MM.1S (cell line): ENCODE data around the gene SYNGR1.

Source experiments
- DNase-seq: peaks from one replicate; pipeline ENCODE4 v3.0.0-alpha.2; 2015
- H2AFZ ChIP-seq: fragments of 300-600 bp; sonication (generic); 2 replicates; pipeline ENCODE4 v1.6.0; 2016; ENCODE audit warnings: antibody characterized with exemption, low read length
- H3F3A ChIP-seq: fragments of 300-600 bp; sonication (generic); 2 replicates; pipeline ENCODE4 v1.6.1; 2016; ENCODE audit warnings: mild to moderate bottlenecking, antibody characterized with exemption, low read length, moderate library complexity, mixed read lengths; ENCODE audit not compliant: insufficient read depth
- H3K27ac ChIP-seq: fragments of 300-600 bp; sonication (generic); 2 replicates; pipeline ENCODE4 v1.5.1; 2016; ENCODE audit warnings: mild to moderate bottlenecking, low read length
- H3K27me3 ChIP-seq: fragments of 300-600 bp; sonication (generic); replicated peaks from 2 replicates; pipeline ENCODE4 v1.6.0; 2016; ENCODE audit warnings: low read length; ENCODE audit not compliant: insufficient read depth
- H3K36me3 ChIP-seq: fragments of 300-600 bp; sonication (generic); replicated peaks from 2 replicates; pipeline ENCODE4 v1.6.1; 2016; ENCODE audit warnings: mild to moderate bottlenecking, low read length, mixed read lengths; ENCODE audit not compliant: insufficient read depth
- H3K4me1 ChIP-seq: fragments of 300-600 bp; sonication (generic); 2 replicates; pipeline ENCODE4 v1.6.1; 2016; ENCODE audit warnings: low read length, mixed read lengths
- H3K4me2 ChIP-seq: fragments of 300-600 bp; sonication (generic); 2 replicates; pipeline ENCODE4 v1.6.0; 2016; ENCODE audit warnings: low read depth, low read length
- H3K4me3 ChIP-seq: fragments of 300-600 bp; sonication (generic); 2 replicates; pipeline ENCODE4 v1.5.1; 2016; ENCODE audit warnings: low read length, mixed read lengths
- H3K79me2 ChIP-seq: fragments of 300-600 bp; sonication (generic); 2 replicates; pipeline ENCODE4 v1.6.1; 2016; ENCODE audit warnings: mixed run types, low read length, mixed read lengths
- H3K9ac ChIP-seq: fragments of 300-600 bp; sonication (generic); 2 replicates; pipeline ENCODE4 v1.6.1; 2016; ENCODE audit warnings: low read length, mixed read lengths
- H3K9me2 ChIP-seq: fragments of 300-600 bp; sonication (generic); replicated peaks from 2 replicates; pipeline ENCODE4 v1.6.1; 2016; ENCODE audit warnings: mild to moderate bottlenecking, low read length, mixed read lengths; ENCODE audit not compliant: insufficient read depth
- H3K9me3 ChIP-seq: fragments of 300-600 bp; sonication (generic); replicated peaks from 2 replicates; pipeline ENCODE4 v1.6.1; 2016; ENCODE audit warnings: mild to moderate bottlenecking, low read length, mixed read lengths; ENCODE audit not compliant: insufficient read depth
- H4K20me1 ChIP-seq: fragments of 300-600 bp; sonication (generic); 2 replicates; pipeline ENCODE4 v1.6.1; 2016; ENCODE audit warnings: mild to moderate bottlenecking, low read length, moderate library complexity, mixed read lengths; ENCODE audit not compliant: insufficient read depth
- EZH2 ChIP-seq: fragments of 300-600 bp; sonication (generic); optimal IDR thresholded peaks from 2 replicates; pipeline ENCODE3; 2017; ENCODE audit warnings: low read depth, mild to moderate bottlenecking, antibody characterized with exemption, low read length, mixed read lengths
- EZH2phosphoT487 ChIP-seq: fragments of 300-600 bp; sonication (generic); IDR thresholded peaks from 2 replicates; pipeline ENCODE4 v1.6.1; 2018; ENCODE audit warnings: antibody characterized with exemption, low read length
- TF ChIP-seq, protein P1 (sequence below): fragments of 300-600 bp; sonication (generic); IDR thresholded peaks from 2 replicates; pipeline ENCODE4 v1.5.1; 2016; ENCODE audit warnings: antibody characterized with exemption, low read length, mixed read lengths

Gene SYNGR1

DNA sequence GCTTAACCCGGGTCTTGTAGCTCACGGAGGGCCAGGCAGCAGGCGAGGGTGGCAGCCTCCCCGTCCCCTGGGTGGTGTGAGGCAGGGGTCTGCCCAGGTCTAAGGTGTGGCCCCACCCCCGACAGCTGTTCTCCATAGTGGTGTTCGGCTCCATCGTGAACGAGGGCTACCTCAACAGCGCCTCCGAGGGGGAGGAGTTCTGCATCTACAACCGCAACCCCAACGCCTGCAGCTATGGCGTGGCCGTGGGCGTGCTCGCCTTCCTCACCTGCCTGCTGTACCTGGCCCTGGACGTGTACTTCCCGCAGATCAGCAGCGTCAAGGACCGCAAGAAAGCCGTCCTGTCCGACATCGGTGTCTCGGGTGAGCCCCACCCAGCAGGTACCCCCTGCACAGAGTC, 24.4 kb downstream of the SYNGR1 start:
- H3K79me2 ChIP-seq, result no peaks in the 10 kb centered on the region
- H2AFZ ChIP-seq, result no peak overlapping the region
- no peak overlapping the region for H3K4me2 ChIP-seq
- no peaks in the 10 kb centered on the region for H3K4me1 ChIP-seq
- H4K20me1 ChIP-seq, result no peaks in the 10 kb centered on the region
- H3K36me3 ChIP-seq, result no peaks in the 10 kb centered on the region
- no peak for DNase-seq
- no peaks in the 10 kb centered on the region for H3K9me3 ChIP-seq
- TF ChIP-seq EZH2phosphoT487, result no peak
- TF ChIP-seq, protein P1, sequence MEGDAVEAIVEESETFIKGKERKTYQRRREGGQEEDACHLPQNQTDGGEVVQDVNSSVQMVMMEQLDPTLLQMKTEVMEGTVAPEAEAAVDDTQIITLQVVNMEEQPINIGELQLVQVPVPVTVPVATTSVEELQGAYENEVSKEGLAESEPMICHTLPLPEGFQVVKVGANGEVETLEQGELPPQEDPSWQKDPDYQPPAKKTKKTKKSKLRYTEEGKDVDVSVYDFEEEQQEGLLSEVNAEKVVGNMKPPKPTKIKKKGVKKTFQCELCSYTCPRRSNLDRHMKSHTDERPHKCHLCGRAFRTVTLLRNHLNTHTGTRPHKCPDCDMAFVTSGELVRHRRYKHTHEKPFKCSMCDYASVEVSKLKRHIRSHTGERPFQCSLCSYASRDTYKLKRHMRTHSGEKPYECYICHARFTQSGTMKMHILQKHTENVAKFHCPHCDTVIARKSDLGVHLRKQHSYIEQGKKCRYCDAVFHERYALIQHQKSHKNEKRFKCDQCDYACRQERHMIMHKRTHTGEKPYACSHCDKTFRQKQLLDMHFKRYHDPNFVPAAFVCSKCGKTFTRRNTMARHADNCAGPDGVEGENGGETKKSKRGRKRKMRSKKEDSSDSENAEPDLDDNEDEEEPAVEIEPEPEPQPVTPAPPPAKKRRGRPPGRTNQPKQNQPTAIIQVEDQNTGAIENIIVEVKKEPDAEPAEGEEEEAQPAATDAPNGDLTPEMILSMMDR, result no peak
- TF ChIP-seq EZH2, result no peak
- no peaks in the 10 kb centered on the region for H3K27me3 ChIP-seq
- no peak overlapping the region for H3K4me3 ChIP-seq
- H3K9ac ChIP-seq, result no peak overlapping the region
- no peak overlapping the region for H3K27ac ChIP-seq
- no peaks in the 10 kb centered on the region for H3K9me2 ChIP-seq
- no peaks in the 10 kb centered on the region for H3F3A ChIP-seq

DNA sequence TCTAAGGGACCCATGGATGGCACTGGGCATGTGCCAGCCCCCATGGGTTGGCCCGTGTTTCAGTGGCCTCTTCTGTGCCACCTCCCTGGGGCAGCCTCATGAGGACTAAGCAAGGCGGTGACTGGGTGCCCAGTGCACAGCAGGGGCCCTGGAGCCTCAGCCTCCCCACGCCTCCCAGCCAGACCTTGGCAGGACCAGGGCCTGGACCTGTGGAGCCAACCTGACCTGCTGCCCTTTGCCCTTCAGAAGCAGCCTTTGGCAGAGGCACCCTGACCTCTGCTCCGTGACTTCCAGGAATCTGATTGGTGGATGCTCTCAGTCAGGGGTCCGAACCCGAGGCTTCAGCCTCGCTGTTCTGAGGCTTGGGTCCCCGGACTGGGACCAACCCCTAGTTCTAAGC, 25.0 kb downstream of the SYNGR1 start:
- Histone ChIP-seq H3K9me3 (no peaks in the 10 kb centered on the region), H3K9ac (no peak overlapping the region), H3K27me3 (no peaks in the 10 kb centered on the region), H3K79me2 (no peaks in the 10 kb centered on the region), H2AFZ (no peak overlapping the region), H3K9me2 (no peaks in the 10 kb centered on the region), H3K4me3 (no peak overlapping the region), H3K27ac (no peak overlapping the region), H3K36me3 (no peaks in the 10 kb centered on the region), H4K20me1 (no peaks in the 10 kb centered on the region), H3K4me2 (no peak overlapping the region), H3K4me1 (no peaks in the 10 kb centered on the region), H3F3A (no peaks in the 10 kb centered on the region)
- no peak for DNase-seq
- TF ChIP-seq EZH2, result no peak
- TF ChIP-seq, protein P1, result no peak
- TF ChIP-seq EZH2phosphoT487, result no peak

DNA sequence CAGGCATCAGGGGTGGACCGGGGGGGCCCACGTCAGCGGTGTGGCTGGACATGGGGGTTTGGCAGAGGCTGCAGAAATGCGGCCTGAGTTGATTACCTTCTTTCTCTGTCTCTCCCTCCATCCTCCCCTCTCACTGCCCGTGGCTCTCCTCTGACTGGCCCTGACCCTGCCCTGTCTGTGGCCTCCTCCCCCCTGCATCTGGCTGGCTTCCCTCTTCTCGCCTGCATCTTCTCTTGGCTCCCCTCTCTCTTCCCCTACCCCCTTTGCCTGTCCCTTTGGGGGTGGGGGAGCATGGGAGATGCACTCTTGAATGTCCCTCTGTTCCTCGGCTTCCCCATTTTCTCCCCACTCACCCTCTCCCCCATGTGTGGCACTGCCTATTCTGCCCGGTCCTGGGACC, 25.9 kb downstream of the SYNGR1 start:
- Histone ChIP-seq H3K27me3 (no peaks in the 10 kb centered on the region), H3F3A (no peaks in the 10 kb centered on the region), H3K27ac (no peak overlapping the region), H3K4me1 (no peaks in the 10 kb centered on the region), H3K36me3 (no peaks in the 10 kb centered on the region), H3K79me2 (no peaks in the 10 kb centered on the region), H3K9ac (no peak overlapping the region), H3K4me2 (no peak overlapping the region), H2AFZ (no peak overlapping the region), H4K20me1 (no peaks in the 10 kb centered on the region), H3K9me3 (no peaks in the 10 kb centered on the region), H3K4me3 (no peak overlapping the region), H3K9me2 (no peaks in the 10 kb centered on the region)
- TF ChIP-seq, protein P1, result no peak
- TF ChIP-seq EZH2phosphoT487 (no peak), EZH2 (no peak)
- DNase-seq, result no peak
